HCT116 (cell line): ENCODE measurements around the gene WDR35.

Source experiments
- ATF3 ChIP-seq: IDR thresholded peaks from 2 replicates; pipeline ENCODE4 v1.6.1; 2012
- CBX3 ChIP-seq: IDR thresholded peaks from 2 replicates; pipeline ENCODE4 v1.6.1; 2012; ENCODE audit warnings: low read depth
- CTCF ChIP-seq, 3 experiments: fragments of 200-600 bp in 1 of 3; sonication (generic) in 1 of 3; IDR thresholded peaks in 2 of 3; conservative IDR thresholded peaks in 1 of 3; 2 replicates each; pipeline ENCODE4 v1.5.1; 2012 to 2017; ENCODE audit warnings: low read depth in 2 of 3, low read length in 2 of 3, antibody characterized with exemption in 1 of 3, borderline replicate concordance in 1 of 3, control low read depth in 1 of 3, mild to moderate bottlenecking in 1 of 3, mixed read lengths in 1 of 3, mixed run types in 1 of 3, moderate library complexity in 1 of 3; ENCODE audit not compliant: insufficient read depth in 1 of 3
- EZH2 ChIP-seq: fragments of 200-600 bp; sonication (generic); IDR thresholded peaks from 2 replicates; pipeline ENCODE4 v1.6.1; 2017; ENCODE audit warnings: antibody characterized with exemption, mixed run types
- EZH2phosphoT487 ChIP-seq: fragments of 200-600 bp; IDR thresholded peaks from 2 replicates; pipeline ENCODE4 v1.6.1; 2018; ENCODE audit warnings: antibody characterized with exemption, borderline replicate concordance
- FOSL1 ChIP-seq: IDR thresholded peaks from 2 replicates; pipeline ENCODE4 v1.6.1; 2012; ENCODE audit warnings: low read depth
- JUND ChIP-seq: IDR thresholded peaks from 2 replicates; pipeline ENCODE4 v1.6.1; 2012
- POLR2A ChIP-seq: IDR thresholded peaks from 2 replicates; pipeline ENCODE4 v1.7.0; 2011; ENCODE audit warnings: borderline replicate concordance; ENCODE audit not compliant: insufficient read depth, insufficient read length; ENCODE audit errors: extremely low read depth
- POLR2AphosphoS5 ChIP-seq: IDR thresholded peaks from 2 replicates; pipeline ENCODE4 v1.6.1; 2011; ENCODE audit warnings: mild to moderate bottlenecking, low read depth, low read length, moderate library complexity
- REST ChIP-seq: IDR thresholded peaks from 2 replicates; pipeline ENCODE4 v1.6.1; 2012; ENCODE audit warnings: low read depth
- SIN3A ChIP-seq: IDR thresholded peaks from 2 replicates; pipeline ENCODE4 v1.6.1; 2012; ENCODE audit warnings: low read depth
- TCF7L2 ChIP-seq: IDR thresholded peaks from 2 replicates; pipeline ENCODE4 v1.7.0; 2011; ENCODE audit warnings: borderline replicate concordance, inconsistent platforms; ENCODE audit not compliant: insufficient read depth, insufficient read length; ENCODE audit errors: extremely low read depth
- ZBTB33 ChIP-seq: IDR thresholded peaks from 2 replicates; pipeline ENCODE4 v1.6.1; 2011; ENCODE audit warnings: mild to moderate bottlenecking, low read length, moderate library complexity; ENCODE audit not compliant: insufficient replicate concordance; ENCODE audit errors: extremely low read depth

- TF ChIP-seq POLR2AphosphoS5 (no peak), CTCF (IDR thresholded peaks at IDR 0.05 in 2 of 3, conservative IDR thresholded peaks at IDR 0.05 in 1 of 3; ENCODE audit: borderline replicate concordance in 1 of 3, insufficient read depth in 1 of 3, low read depth in 2 of 3, low read length in 2 of 3) (no peak), REST (no peak), POLR2A (no peak), SIN3A (no peak), FOSL1 (no peak), ATF3 (no peak), EZH2 (no peak), TCF7L2 (no peak), CBX3 (no peak), ZBTB33 (no peak), EZH2phosphoT487 (no peak), JUND (no peak)
These were observed 2.0 kb downstream of the WDR35 start for GRCh38 chr2:19987936-19988335.
